ENCODE measurements around the gene AMIGO3.

AMIGO3 gene

DNA sequence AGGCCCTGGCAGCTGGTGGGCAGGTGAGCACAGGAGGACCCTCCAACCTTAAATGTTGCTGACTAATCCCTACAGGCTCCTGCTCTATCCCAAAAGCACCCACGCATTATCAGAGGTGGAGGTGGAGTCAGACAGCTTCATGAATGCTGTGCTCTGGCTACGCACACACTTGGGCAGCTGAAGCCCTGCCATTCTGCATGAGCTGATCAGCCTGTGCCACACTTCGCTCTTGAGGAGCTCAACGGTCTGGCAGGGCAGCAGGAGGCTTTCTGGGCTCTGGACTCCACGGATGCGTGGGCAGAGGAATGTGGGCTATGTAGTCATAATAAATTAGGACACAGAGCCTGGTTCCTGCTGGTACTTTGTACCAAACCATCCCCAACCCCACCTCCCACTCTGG lies 36.3 kb downstream of the AMIGO3 start:
- no peak for DNase-seq (ENCODE audit: low spot score)
- Histone ChIP-seq H3K27ac (no peak overlapping the region), H3K4me3 (no peak overlapping the region)
- no peak for TF ChIP-seq CTCF (IDR thresholded peaks at IDR 0.05)

GRCh38 chr3:49681543-49681942 lies 37.9 kb downstream of the AMIGO3 start:
- no peak overlapping the region for H3K4me3 ChIP-seq

GRCh38 chr3:49681232-49681522 lies 38.3 kb downstream of the AMIGO3 start:
- DNase-seq (ENCODE audit: low spot score): no peak
- Histone ChIP-seq H3K27ac (no peak overlapping the region), H3K4me3 (no peak overlapping the region)
- no peak for TF ChIP-seq CTCF (IDR thresholded peaks at IDR 0.05)

More at GRCh38 chr3:49681543-49681942, 37.9 kb downstream of the AMIGO3 start:
- TF ChIP-seq CTCF (IDR thresholded peaks at IDR 0.05): no peak
- H3K27ac ChIP-seq: no peak overlapping the region
- no peak for DNase-seq (ENCODE audit: low spot score)

DNA sequence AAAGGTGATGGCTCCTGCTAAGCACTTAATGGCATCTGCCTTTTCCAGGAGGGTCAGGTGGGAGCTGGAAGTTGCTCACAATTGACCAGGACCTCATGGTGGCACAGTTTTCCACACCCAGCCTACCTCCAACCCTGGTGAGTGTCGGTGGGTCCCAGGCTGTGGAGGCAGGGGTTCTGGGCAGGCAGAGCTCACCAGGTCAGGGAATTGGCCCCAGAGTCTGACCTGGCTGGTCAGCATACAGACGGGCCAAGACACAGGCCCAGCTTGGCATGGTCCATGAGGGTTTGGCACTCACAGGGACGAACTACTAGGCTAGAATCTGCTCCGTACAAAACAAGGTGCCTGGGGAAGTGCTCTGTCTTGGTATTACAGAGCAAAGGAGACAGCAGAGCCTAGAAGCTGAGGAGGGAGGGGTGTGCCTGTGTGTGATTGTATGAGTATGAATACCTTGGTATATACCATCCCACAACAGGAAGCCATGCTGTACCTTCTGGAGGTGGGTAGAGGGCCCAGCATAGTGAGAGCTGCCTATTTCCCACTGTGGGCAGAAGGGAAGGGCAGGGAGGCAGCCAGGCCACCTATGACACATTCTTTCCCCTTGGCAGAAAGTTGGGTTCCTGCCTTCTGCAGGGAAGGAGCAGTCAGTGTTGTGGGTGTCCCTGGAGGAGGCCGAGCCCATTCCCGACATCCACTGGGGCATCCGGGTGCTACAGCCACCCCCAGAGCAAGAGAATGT lies 38.8 kb downstream of the AMIGO3 start:
- TF ChIP-seq CTCF (IDR thresholded peaks at IDR 0.05): no peak
- Histone ChIP-seq H3K27ac (no peak overlapping the region), H3K4me3 (no peak overlapping the region)
- DNase-seq (ENCODE audit: low spot score): no peak

GRCh38 chr3:49675912-49676311 lies 43.6 kb downstream of the AMIGO3 start:
- TF ChIP-seq CTCF (IDR thresholded peaks at IDR 0.05): no peak
- Histone ChIP-seq H3K4me3 (no peak overlapping the region), H3K27ac (no peak overlapping the region)
- no peak for DNase-seq (ENCODE audit: low spot score)

DNA sequence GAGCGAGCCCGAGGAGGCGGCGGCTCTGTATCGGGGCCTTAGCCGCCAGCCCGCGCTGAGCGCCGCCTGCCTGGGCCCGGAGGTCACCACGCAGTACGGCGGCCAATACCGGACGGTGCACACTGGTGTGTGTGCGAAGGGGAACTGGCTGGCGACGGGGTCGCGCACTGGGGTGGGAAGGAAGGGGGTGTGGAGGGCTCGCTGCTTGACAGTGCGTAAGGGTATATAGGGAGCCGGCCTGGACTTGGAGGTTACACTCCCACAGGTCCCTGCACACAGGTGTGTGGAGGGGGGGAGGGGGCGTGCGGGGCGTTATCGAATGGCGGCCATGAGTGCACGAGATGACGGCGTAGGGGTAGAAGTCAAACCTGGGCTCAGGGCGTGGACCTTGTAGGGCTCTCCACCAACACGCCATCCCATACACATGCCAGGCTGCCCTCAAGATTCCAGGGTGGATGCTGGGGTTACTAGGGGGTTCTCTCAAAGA lies 44.9 kb downstream of the AMIGO3 start:
- DNase-seq (ENCODE audit: low spot score): no peak
- TF ChIP-seq CTCF (IDR thresholded peaks at IDR 0.05): no peak
- H3K27ac ChIP-seq: peak overlapping the region; percentile 84 to 97
- peak overlapping the region; percentile 99 for H3K4me3 ChIP-seq
